GM18519 (cell line): ENCODE data around the gene ISOC2.
A peak's percentile ranks its signal among the peaks of the same experiment; 100 is the strongest.
"Not testable (repeated sequence)": the region's sequence is repeated elsewhere in the genome, so short reads cannot be mapped to it uniquely, and the experiment has no call there.

Experiments used
- ATAC-seq: cut with Tn5 transposase; IDR thresholded peaks from one replicate; pipeline ENCODE4 v1.9.1; 2021; ENCODE audit warnings: mild to moderate bottlenecking, moderate library complexity; ENCODE audit not compliant: unreplicated experiment, low FRiP score

The ISOC2 gene

GRCh38 chr19:55461259-55461973 lies at the start of gene ISOC2:
Gene ISOC2, minus strand, starts transcription at chr19:55461642. Its CDS starts 5,156 bp downstream, at chr19:55456486.
- ATAC-seq, result peak; percentile 84

GRCh38 chr19:55508120-55508519 lies 46.7 kb upstream of the ISOC2 start:
- ATAC-seq, result no peak

GRCh38 chr19:55504981-55505380 lies 43.5 kb upstream of the ISOC2 start:
- no peak for ATAC-seq

- no peak for ATAC-seq
These were observed 42.8 kb upstream of the ISOC2 start for GRCh38 chr19:55504252-55504603.

DNA sequence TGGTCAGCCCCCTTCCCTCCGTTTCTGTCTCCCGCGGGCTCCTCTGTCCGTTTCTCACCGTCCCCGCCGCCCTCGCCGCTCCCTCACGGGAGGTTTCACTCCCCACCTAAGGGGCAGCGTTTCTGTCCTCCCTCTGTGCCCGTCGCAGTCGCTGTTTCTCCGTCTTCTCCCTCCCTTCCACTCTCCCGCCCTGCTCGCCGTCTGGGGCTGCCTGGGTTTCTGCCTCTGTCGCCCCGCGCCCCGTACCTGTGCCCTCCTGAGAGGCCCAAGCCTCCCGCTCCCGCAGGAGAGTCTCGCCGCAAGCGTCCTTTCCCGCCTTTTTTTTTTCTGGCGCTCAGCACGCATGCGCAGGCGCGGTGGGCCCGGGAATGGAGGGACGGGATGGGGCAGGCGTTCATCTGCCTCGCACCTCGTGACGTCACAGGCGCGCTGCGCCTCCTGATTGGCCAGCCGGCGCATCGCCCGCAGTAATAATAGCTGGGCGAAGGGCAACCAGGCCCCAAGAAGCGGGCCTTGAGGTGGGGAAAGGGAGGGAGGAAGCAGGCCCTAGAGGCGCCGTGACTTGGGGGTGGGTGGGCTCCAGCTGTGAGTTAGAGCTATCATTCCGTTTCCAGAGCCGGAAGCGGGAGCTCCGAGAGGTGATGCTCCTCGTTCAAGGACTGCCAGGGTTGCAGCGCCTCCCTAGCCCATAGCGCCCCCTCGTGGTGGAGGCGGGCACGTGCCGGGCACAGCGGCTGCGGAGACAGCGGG lies 42.2 kb upstream of the ISOC2 start:
- peak; percentile 84 for ATAC-seq

DNA sequence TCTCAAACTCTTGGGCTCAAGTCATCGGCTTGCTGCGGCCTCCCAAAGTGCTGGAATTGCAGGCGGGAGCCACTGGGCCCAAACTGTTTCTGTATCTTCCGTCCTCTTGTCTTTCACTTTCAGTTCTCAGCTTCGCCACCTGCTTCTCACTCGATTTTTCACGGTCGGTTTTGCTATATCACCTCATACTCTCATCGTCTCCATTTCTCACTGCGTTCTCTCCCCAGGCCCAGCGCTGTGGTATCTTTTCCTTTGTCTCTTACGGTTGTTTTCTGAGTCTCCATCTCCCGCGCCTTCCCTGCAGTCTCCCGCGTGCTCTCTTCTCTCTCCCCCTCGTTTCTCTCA lies 41.7 kb upstream of the ISOC2 start:
- ATAC-seq, result no peak

GRCh38 chr19:55502197-55502952 lies 40.9 kb upstream of the ISOC2 start:
- no peak for ATAC-seq

DNA sequence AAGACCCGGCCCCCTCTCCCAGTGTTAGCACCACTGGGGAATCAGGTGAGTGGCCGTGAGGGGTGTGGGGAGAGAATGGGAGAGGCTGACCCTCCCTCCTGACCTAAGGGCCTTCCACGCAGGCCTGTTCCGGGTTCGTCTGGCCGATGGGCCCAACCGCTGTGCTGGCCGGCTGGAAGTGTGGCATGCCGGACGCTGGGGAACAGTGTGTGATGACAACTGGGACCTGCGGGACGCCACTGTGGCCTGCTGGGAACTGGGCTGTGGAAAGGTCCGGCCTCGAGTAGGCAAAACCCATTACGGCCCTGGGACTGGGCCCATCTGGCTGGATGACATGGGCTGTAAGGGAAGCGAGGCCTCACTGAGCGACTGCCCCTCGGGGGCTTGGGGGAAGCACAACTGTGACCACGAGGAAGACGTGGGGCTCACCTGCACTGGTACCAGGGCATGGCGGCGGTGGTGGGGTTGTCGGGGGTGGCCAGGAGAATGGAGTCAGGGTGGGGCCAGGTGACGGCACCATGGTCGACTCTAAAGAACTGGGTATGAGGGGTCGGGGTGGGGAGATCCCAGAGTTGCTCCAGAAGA lies 39.0 kb upstream of the ISOC2 start:
- no peak for ATAC-seq

GRCh38 chr19:55498246-55498840 lies 36.9 kb upstream of the ISOC2 start:
- no peak for ATAC-seq

DNA sequence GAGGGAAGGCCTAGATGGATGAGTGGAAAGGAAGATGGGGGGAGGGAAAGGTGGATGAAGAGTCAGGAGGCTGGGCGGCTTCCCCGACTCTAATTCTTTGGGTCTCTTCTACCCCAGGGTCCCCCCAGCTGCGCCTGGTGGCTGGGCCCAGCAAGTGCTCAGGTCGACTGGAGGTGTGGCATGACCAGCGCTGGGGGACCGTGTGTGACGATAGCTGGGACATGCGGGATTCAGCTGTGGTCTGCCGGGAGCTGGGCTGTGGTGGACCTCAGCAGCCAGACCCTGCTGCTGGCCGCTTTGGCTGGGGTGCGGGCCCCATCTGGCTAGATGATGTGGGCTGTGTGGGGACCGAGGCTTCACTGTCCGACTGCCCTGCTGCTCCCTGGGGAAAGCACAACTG lies 36.3 kb upstream of the ISOC2 start:
- ATAC-seq, result no peak

DNA sequence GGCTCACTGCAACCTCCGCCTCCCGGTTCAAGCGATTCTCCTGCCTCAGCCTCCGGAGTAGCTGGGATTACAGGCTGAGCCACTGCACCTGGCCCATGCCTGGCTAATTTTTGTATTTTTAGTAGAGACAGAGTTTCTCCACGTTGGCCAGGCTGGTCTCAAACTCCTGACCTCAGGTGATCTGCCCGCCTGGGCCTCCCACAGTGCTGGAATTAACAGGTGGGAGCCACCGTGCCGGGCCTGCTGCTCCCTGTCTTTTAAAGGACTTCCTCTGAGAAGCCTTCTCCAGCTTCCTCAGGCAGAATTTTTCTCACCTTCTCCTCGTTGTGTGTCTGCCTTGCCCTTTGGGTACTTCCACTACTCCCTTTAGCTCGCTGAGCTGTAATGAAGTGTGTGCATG lies 35.4 kb upstream of the ISOC2 start:
- ATAC-seq, result not testable (repeated sequence)

DNA sequence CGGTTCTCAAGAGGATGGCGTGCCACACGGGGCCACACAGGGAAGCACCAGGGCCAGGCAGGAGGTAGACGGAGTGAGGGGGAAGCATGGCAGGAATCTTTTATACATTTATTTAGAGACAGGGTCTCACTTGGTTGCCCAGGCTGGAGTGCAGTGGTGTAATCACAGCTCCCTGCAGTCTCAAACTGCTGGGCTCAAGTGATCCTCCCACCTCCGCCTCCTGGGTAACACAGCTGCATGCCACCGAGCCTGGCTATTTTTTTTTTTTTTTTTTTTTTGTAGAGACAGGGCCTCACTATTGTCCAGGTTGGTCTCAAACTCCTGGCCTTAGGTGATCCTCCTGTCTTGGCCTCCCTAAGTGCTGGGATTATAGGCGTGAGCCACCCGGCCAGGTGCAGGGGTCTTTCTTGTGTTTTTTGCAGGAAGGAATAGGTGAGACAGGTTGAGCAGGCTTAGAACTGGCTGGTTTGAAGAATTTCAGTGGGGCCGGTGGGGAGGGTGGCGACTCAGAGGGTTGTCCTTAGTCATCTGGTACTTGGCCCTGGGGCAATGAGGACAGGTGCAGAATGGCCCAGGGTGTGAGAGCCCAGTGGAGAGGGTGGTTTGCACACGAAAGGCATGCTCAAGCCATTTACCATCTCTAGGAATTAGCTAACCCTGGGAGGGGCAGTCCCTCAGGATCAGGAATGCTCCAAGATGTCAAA lies 34.4 kb upstream of the ISOC2 start:
- no peak for ATAC-seq

- no peak for ATAC-seq
These were observed 32.8 kb upstream of the ISOC2 start for GRCh38 chr19:55494172-55494761.

- no peak for ATAC-seq
These were observed 32.3 kb upstream of the ISOC2 start for GRCh38 chr19:55493645-55494171.

DNA sequence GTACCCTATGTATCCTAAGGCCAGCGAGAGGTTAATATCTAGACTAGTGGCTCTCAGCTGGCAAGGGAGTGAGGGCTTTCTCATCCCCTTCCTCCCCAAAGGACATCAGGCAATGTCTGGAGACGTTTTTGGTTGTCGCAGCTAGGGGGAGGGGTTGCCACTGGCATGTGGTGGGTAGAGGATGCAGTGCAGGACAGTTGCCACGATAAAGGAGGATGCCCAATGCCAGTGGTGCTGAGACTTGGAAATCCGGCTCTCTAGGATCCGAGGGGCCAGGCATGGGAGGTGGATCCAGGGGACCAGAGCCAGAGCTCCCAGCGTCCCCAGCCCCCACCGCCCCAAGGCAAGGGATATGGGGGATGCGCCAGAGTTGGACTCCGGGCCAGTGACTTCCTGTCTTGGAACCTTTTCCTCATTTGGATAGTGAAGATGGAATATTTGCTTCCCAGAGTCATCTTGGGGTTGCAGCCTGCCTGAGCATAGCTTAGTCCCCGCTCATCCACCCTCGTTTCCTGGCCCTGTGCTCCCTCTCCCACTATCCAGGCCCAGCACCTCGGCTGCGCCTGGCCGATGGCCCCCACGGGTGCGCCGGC lies 31.7 kb upstream of the ISOC2 start:
- ATAC-seq, result no peak

DNA sequence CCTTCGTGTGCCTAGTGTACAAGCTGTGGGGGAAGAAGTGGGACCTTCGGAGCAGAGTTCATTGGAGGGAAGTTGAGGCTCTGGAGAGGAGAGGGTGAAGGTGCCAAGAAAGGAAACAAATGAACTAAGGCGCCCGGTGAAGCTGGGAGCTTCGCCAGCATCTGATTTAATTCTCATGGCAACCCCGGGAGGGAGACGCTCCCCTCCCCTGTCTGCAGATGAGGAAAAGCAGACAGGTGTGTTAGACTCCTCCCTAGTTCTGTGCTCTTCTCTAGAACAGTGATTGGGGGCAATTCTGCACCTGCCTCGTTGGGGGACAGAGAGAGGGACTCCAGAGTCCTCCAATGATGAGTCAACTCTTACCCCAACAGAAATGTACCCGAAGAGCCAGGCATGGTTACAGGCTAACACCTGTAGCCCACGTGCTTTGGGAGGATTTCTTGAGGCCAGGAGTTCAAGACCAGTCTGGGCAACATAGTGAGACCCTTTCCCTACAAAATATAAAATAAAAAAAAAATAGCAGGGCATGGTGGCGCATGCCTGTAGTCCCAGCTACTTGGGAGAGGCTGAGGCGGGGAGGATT lies 31.0 kb upstream of the ISOC2 start:
- ATAC-seq, result no peak

GRCh38 chr19:55491546-55492360 lies 30.3 kb upstream of the ISOC2 start:
- no peak for ATAC-seq
